ENCODE data around the gene SNRPD1.
"Not testable (repeated sequence)": the region's sequence is repeated elsewhere in the genome, so short reads cannot be mapped to it uniquely, and the experiment has no call there.

Gene SNRPD1

GRCh38 chr18:21638822-21639221, 26.7 kb downstream of the SNRPD1 start:
- no peak for TF ChIP-seq CTCF (IDR thresholded peaks at IDR 0.05; ENCODE audit: borderline replicate concordance, control extremely low read depth, extremely low read depth, insufficient read depth, missing control alignments)
- DNase-seq (ENCODE audit: low spot score) = no peak
- in situ Hi-C loops (cut with MboI; ENCODE audit: low sequenced_read_pairs, unreplicated experiment) = no loop called here

- in situ Hi-C loops (cut with MboI; ENCODE audit: low sequenced_read_pairs, unreplicated experiment) = not testable (repeated sequence)
Observed at GRCh38 chr18:21640375-21640774, 28.3 kb downstream of the SNRPD1 start.

GRCh38 chr18:21650311-21650710, 38.2 kb downstream of the SNRPD1 start:
- in situ Hi-C loops (cut with MboI; ENCODE audit: low sequenced_read_pairs, unreplicated experiment) = no loop called here
- no peak for DNase-seq (ENCODE audit: low spot score)
- no peak for TF ChIP-seq CTCF (IDR thresholded peaks at IDR 0.05; ENCODE audit: borderline replicate concordance, control extremely low read depth, extremely low read depth, insufficient read depth, missing control alignments)

More at GRCh38 chr18:21640375-21640774, 28.3 kb downstream of the SNRPD1 start:
- DNase-seq (ENCODE audit: low spot score) = not testable (repeated sequence)

GRCh38 chr18:21652073-21652472, 40.0 kb downstream of the SNRPD1 start:
- TF ChIP-seq CTCF (IDR thresholded peaks at IDR 0.05; ENCODE audit: borderline replicate concordance, control extremely low read depth, extremely low read depth, insufficient read depth, missing control alignments) = no peak
- in situ Hi-C loops (cut with MboI; ENCODE audit: low sequenced_read_pairs, unreplicated experiment) = no loop called here
- no peak for DNase-seq (ENCODE audit: low spot score)

- no peak for TF ChIP-seq CTCF (IDR thresholded peaks at IDR 0.05; ENCODE audit: borderline replicate concordance, control extremely low read depth, extremely low read depth, insufficient read depth, missing control alignments)
- in situ Hi-C loops (cut with MboI; ENCODE audit: low sequenced_read_pairs, unreplicated experiment) = no loop called here
- no peak for DNase-seq (ENCODE audit: low spot score)
Observed at GRCh38 chr18:21653361-21653760, 41.2 kb downstream of the SNRPD1 start.

GRCh38 chr18:21656402-21656801, 44.3 kb downstream of the SNRPD1 start:
- no peak for DNase-seq (ENCODE audit: low spot score)
- TF ChIP-seq CTCF (IDR thresholded peaks at IDR 0.05; ENCODE audit: borderline replicate concordance, control extremely low read depth, extremely low read depth, insufficient read depth, missing control alignments) = no peak
- in situ Hi-C loops (cut with MboI; ENCODE audit: low sequenced_read_pairs, unreplicated experiment) = no loop called here

- no peak for TF ChIP-seq CTCF (IDR thresholded peaks at IDR 0.05; ENCODE audit: borderline replicate concordance, control extremely low read depth, extremely low read depth, insufficient read depth, missing control alignments)
- no peak for DNase-seq (ENCODE audit: low spot score)
- in situ Hi-C loops (cut with MboI; ENCODE audit: low sequenced_read_pairs, unreplicated experiment) = no loop called here
Observed at GRCh38 chr18:21660078-21660477, 48.0 kb downstream of the SNRPD1 start.
